Activated T-helper 2 cell treated with anti-CD3 and anti-CD28 coated beads, Interferon-gamma antibody, Interleukin-2, Interleukin-4, amounts not matched to agents 10 μg/mL and 5 μg/mL and 100 μg/mL, durations not matched to agents 14 hours and 24 hours and 36 hours (primary cell): Measurements from ENCODE around the gene CCDC39. TPM values are rescaled to one million over a fixed set of nuclear protein-coding genes. Genes with fewer than 3 reads are reported as not detected.
"Not testable (repeated sequence)": the region's sequence is repeated elsewhere in the genome, so short reads cannot be mapped to it uniquely, and the experiment has no call there.

Source experiments
- DNase-seq: peaks from one replicate; pipeline ENCODE4 v3.0.0; 2021; ENCODE audit warnings: low spot score
- H3K27ac Mint-ChIP-seq: one replicate; pipeline ENCODE4 v1.8.0; 2021; ENCODE audit warnings: mixed read lengths
- H3K27me3 Mint-ChIP-seq: one replicate; pipeline ENCODE4 v1.8.0; 2021; ENCODE audit warnings: low read depth, mixed read lengths
- H3K36me3 Mint-ChIP-seq: one replicate; pipeline ENCODE4 v1.8.0; 2021; ENCODE audit warnings: low read depth, mixed read lengths
- H3K4me1 Mint-ChIP-seq: one replicate; pipeline ENCODE4 v1.8.0; 2021; ENCODE audit warnings: low read depth, mixed read lengths
- H3K4me3 Mint-ChIP-seq: one replicate; pipeline ENCODE4 v1.8.0; 2021; ENCODE audit warnings: low read depth, mild to moderate bottlenecking, moderate library complexity, mixed read lengths
- H3K9me3 Mint-ChIP-seq: one replicate; pipeline ENCODE4 v1.8.0; 2021; ENCODE audit warnings: mixed read lengths
- intact Hi-C: fragments of 100-400 bp; cut with micrococcal nuclease; formaldehyde crosslinking; loops from one replicate; pipeline ENCODE4 v1.15.1; 2023
- total RNA-seq: library from RNA; stranded (reverse); gene quantifications from 2 replicates; pipeline ENCODE4 v1.2.3, GENCODE V29; 2022

The CCDC39 gene
- total RNA-seq, 1 donor from 2014 or later: not detected

GRCh38 chr3:180678231-180678630 is 1.1 kb downstream of the CCDC39 start:
- no peaks in the 10 kb centered on the region for H3K9me3 Mint-ChIP-seq
- intact Hi-C loops: loop anchor here (5.0 to 10.0 kb wide), 2 partner anchors 46 to 1027 kb away; no protein-coding TSS in a partner anchor
- peaks cover 41% of the 10 kb centered on the region for H3K27me3 Mint-ChIP-seq
- no peak for DNase-seq
- no peak overlapping the region for H3K27ac Mint-ChIP-seq
- H3K36me3 Mint-ChIP-seq: no peaks in the 10 kb centered on the region
- peak overlapping the region; percentile 13 for H3K4me3 Mint-ChIP-seq
- peaks cover 8% of the 10 kb centered on the region for H3K4me1 Mint-ChIP-seq

DNA sequence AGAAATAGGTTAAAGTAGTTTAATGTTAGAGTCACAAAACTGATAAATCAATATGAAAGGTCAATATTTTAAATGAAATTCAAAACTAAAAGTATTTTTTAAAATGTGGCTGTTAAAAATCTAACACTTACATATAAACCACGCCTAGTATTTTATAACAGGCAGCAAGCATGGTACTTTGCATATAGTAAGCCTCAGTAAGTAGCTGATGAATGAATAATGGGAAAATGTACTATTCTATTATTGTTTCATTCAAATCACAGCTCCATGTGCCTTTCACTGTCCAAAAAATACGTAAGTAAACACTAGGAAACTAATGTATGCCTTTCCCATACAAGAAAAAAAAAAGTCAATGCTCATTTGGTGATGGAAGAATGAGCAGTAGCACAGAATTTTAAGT is 17.8 kb downstream of the CCDC39 start:
- no peaks in the 10 kb centered on the region for H3K36me3 Mint-ChIP-seq
- H3K4me1 Mint-ChIP-seq: no peaks in the 10 kb centered on the region
- intact Hi-C loops: no loop called here
- H3K4me3 Mint-ChIP-seq: no peak overlapping the region
- H3K9me3 Mint-ChIP-seq: no peaks in the 10 kb centered on the region
- DNase-seq: no peak
- no peak overlapping the region for H3K27ac Mint-ChIP-seq
- peaks cover 2% of the 10 kb centered on the region for H3K27me3 Mint-ChIP-seq

DNA sequence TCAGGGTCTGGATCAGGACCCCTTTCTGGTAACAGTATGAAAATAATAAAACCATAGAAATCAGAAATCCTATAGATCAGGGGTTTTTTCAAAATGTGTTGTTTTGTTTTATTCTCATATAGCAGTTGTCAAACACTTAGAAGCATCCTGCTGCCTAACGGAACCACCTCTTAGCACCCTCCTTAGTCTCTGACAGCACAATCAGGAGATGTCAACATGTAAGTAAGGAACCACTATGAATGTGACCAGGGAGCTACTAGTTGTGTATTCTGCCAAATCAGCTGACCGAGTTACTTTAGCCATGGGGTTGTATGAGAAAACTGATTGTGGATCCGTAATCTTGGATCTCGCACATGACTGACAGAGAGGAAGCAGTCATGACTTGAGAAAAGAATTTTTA is 22.2 kb downstream of the CCDC39 start:
- peaks cover 9% of the 10 kb centered on the region for H3K27me3 Mint-ChIP-seq
- no peak for DNase-seq
- no peak overlapping the region for H3K4me3 Mint-ChIP-seq
- no peaks in the 10 kb centered on the region for H3K4me1 Mint-ChIP-seq
- H3K9me3 Mint-ChIP-seq: no peaks in the 10 kb centered on the region
- intact Hi-C loops: no loop called here
- no peaks in the 10 kb centered on the region for H3K36me3 Mint-ChIP-seq
- no peak overlapping the region for H3K27ac Mint-ChIP-seq

DNA sequence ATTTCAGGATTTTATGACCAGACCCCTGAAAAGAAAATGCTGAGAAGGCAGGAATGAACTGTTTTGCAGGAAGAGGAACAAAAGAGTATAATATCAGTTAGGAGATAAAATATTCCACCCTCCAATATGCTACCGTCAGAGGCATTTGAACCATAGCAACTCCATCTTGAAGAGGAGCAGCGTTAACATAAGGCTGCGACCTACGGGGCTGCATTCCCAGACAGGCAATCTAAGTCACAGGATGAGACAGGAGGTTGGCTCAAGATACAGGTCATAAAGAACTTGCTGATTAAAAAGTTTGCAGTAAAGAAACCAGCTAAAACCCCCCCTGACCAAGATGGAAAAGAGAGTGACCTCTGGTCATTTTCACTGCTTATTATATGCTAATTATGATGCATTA is 22.9 kb downstream of the CCDC39 start:
- Mint-ChIP-seq H3K27me3 (peaks cover 9% of the 10 kb centered on the region), H3K4me3 (no peak overlapping the region), H3K9me3 (no peaks in the 10 kb centered on the region), H3K27ac (no peak overlapping the region), H3K36me3 (no peaks in the 10 kb centered on the region), H3K4me1 (no peaks in the 10 kb centered on the region)
- intact Hi-C loops: no loop called here
- no peak for DNase-seq

DNA sequence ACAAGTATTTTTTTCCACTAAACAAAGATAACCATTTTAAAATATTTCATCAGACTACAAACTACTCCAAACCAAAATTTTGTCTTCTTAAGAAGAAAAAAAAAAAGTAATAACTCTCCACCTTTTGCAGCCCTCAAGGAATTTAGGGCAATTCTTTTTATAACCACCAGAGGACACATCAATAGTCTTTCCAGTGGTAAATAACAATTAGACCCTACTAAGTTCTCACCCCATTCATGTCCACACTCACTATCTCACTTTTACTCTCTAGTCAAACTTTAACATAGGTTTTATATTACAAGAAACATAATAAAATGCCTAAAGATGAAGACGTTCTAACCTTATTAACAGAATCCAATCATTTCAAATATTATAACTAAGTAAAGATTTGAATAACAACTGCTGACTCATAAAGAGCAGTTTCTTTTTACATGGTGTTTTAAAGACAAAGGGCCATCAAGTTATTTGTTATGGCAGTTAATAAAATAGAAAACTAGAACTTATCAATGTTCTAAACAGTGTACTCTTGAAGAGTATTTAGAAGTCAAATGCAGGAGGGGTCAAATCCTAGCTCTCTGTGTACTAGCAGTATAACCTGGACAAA is 33.0 kb downstream of the CCDC39 start:
- H3K36me3 Mint-ChIP-seq: no peaks in the 10 kb centered on the region
- no peaks in the 10 kb centered on the region for H3K9me3 Mint-ChIP-seq
- no peaks in the 10 kb centered on the region for H3K4me1 Mint-ChIP-seq
- no peak overlapping the region for H3K27ac Mint-ChIP-seq
- intact Hi-C loops: no loop called here
- H3K4me3 Mint-ChIP-seq: no peak overlapping the region
- H3K27me3 Mint-ChIP-seq: peaks cover 10% of the 10 kb centered on the region
- no peak for DNase-seq

- Mint-ChIP-seq H3K4me3 (no peak overlapping the region), H3K4me1 (no peaks in the 10 kb centered on the region), H3K27ac (no peak overlapping the region), H3K36me3 (no peaks in the 10 kb centered on the region), H3K27me3 (peaks cover 7% of the 10 kb centered on the region), H3K9me3 (no peaks in the 10 kb centered on the region)
- DNase-seq: no peak
- intact Hi-C loops: no loop called here
Observed at GRCh38 chr3:180640987-180641386, 38.3 kb downstream of the CCDC39 start.

GRCh38 chr3:180633722-180634121 is 45.6 kb downstream of the CCDC39 start:
- H3K27me3 Mint-ChIP-seq: peaks cover 8% of the 10 kb centered on the region
- intact Hi-C loops: loop anchor here (5.0 kb wide), 1 partner anchor 44 kb away; the partner anchor contains the start of gene CCDC39
- no peaks in the 10 kb centered on the region for H3K36me3 Mint-ChIP-seq
- no peak overlapping the region for H3K4me3 Mint-ChIP-seq
- DNase-seq: no peak
- no peaks in the 10 kb centered on the region for H3K9me3 Mint-ChIP-seq
- no peak overlapping the region for H3K27ac Mint-ChIP-seq
- peaks cover 4% of the 10 kb centered on the region for H3K4me1 Mint-ChIP-seq

DNA sequence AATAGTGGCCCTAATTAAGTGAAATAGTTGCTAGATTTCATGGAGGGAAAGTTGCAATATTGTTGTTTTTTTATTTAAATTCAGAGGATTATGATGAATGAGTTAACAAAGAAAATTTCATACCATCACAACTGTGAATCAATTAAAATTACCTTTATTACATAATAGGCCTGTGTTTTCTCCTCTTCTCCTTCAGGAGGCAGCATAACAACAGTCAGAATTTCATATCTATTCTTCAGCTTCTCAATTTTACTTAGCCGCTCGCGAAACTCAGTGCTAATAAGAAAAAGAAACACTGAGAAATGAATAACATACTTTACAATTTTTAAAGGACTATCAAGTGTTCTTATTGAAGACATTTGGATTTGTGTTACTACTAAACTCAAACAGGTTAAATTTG is 48.0 kb downstream of the CCDC39 start:
- no peak for DNase-seq
- Mint-ChIP-seq H3K27ac (no peak overlapping the region), H3K4me1 (peaks cover 4% of the 10 kb centered on the region), H3K36me3 (no peaks in the 10 kb centered on the region), H3K9me3 (no peaks in the 10 kb centered on the region), H3K27me3 (peaks cover 6% of the 10 kb centered on the region), H3K4me3 (no peak overlapping the region)
- intact Hi-C loops: loop anchor here (2.0 to 5.0 kb wide), 2 partner anchors 29 to 46 kb away; partner anchors contain the start of genes CCDC39 and TTC14

- no peaks in the 10 kb centered on the region for H3K9me3 Mint-ChIP-seq
- intact Hi-C loops: loop anchor here (2.0 to 5.0 kb wide), 2 partner anchors 28 to 47 kb away; partner anchors contain the start of genes CCDC39 and TTC14
- peaks cover 6% of the 10 kb centered on the region for H3K27me3 Mint-ChIP-seq
- no peak overlapping the region for H3K27ac Mint-ChIP-seq
- no peak for DNase-seq
- H3K4me1 Mint-ChIP-seq: peaks cover 4% of the 10 kb centered on the region
- peaks cover 6% of the 10 kb centered on the region for H3K36me3 Mint-ChIP-seq
- H3K4me3 Mint-ChIP-seq: no peak overlapping the region
Observed at GRCh38 chr3:180630371-180630770, 48.9 kb downstream of the CCDC39 start.

- DNase-seq: no peak
- H3K4me1 Mint-ChIP-seq: peaks cover 17% of the 10 kb centered on the region
- no peak overlapping the region for H3K4me3 Mint-ChIP-seq
- H3K27ac Mint-ChIP-seq: no peak overlapping the region
- intact Hi-C loops: no loop called here
- peaks cover 17% of the 10 kb centered on the region for H3K9me3 Mint-ChIP-seq
- peaks cover 41% of the 10 kb centered on the region for H3K36me3 Mint-ChIP-seq
- H3K27me3 Mint-ChIP-seq: no peaks in the 10 kb centered on the region
Observed at GRCh38 chr3:180626844-180627243, 52.4 kb downstream of the CCDC39 start.

GRCh38 chr3:180624714-180625113 is 54.6 kb downstream of the CCDC39 start:
- Mint-ChIP-seq H3K4me1 (peaks cover 12% of the 10 kb centered on the region), H3K27ac (peak overlapping the region; percentile 70), H3K9me3 (peaks cover 17% of the 10 kb centered on the region), H3K36me3 (peaks cover 51% of the 10 kb centered on the region), H3K4me3 (no peak overlapping the region), H3K27me3 (no peaks in the 10 kb centered on the region)
- intact Hi-C loops: no loop called here
- no peak for DNase-seq

- H3K4me3 Mint-ChIP-seq: no peak overlapping the region
- no peak for DNase-seq
- peaks cover 15% of the 10 kb centered on the region for H3K9me3 Mint-ChIP-seq
- H3K36me3 Mint-ChIP-seq: peaks cover 57% of the 10 kb centered on the region
- peaks cover 7% of the 10 kb centered on the region for H3K4me1 Mint-ChIP-seq
- H3K27ac Mint-ChIP-seq: no peak overlapping the region
- intact Hi-C loops: no loop called here
- H3K27me3 Mint-ChIP-seq: no peaks in the 10 kb centered on the region
Observed at GRCh38 chr3:180619723-180620122, 59.6 kb downstream of the CCDC39 start.

GRCh38 chr3:180618563-180618962 is 60.7 kb downstream of the CCDC39 start:
- H3K27me3 Mint-ChIP-seq, H3K4me3 Mint-ChIP-seq, H3K27ac Mint-ChIP-seq, DNase-seq, H3K4me1 Mint-ChIP-seq, intact Hi-C loops, H3K9me3 Mint-ChIP-seq: not testable (repeated sequence)
- peaks cover 51% of the 10 kb centered on the region for H3K36me3 Mint-ChIP-seq
